ENCODE data around the gene TFPI. TPM values are rescaled to one million over a fixed set of nuclear protein-coding genes. Genes with fewer than 3 reads are reported as not detected.
"Not testable (repeated sequence)": the region's sequence is repeated elsewhere in the genome, so short reads cannot be mapped to it uniquely, and the experiment has no call there.

Gene TFPI
- polyA plus RNA-seq (2013, experiment 1 of 2; ENCODE audit: insufficient read length) = 82.8 TPM
- 76.8 TPM for polyA plus RNA-seq (2013, experiment 2 of 2; ENCODE audit: insufficient read length)

- DNase-seq = peak; percentile 72
Observed at GRCh38 chr2:187554011-187554703, at the start of gene TFPI. TSS of gene TFPI (minus strand) at chr2:187554435. CDS start at chr2:187503768, 50,667 bp downstream.

DNA sequence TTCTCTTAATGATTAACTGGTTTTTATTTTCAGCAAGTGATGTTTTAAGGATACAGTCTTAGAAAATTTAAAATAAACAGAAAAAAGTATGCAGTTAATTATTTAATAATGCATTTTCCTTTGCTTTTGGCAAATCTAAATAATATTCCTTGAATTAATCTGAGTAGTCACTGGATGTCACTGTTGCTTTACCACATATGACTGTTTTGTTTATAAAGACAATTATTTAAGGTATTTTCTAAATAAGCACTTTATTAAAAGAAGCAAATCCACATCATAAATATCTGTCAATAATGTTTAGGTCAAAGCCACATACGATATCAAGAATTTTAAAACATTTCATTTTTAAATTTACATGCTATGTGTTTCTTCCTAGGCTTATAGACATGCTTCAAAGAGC, 40.6 kb upstream of the TFPI start:
- DNase-seq = no peak

DNA sequence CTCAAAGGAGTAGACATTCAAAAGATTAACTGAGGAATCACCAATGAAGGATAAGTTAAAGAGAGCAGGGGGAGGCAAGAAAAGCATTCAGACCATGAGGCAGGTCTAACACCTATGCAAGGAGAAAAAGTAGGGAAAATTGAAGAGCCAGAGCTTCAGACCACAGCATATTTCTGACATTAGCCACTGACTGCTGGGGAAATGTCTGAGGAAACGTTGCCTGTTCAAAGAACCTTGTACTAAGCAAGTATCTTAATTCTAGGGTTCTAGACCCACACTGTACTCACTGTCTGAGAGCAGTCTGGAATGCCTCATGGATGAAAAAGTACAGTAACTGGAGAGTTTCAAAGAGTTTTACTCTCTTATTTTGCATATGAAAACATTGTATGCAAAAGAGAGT, 39.5 kb upstream of the TFPI start:
- peak; percentile 30 for DNase-seq

DNA sequence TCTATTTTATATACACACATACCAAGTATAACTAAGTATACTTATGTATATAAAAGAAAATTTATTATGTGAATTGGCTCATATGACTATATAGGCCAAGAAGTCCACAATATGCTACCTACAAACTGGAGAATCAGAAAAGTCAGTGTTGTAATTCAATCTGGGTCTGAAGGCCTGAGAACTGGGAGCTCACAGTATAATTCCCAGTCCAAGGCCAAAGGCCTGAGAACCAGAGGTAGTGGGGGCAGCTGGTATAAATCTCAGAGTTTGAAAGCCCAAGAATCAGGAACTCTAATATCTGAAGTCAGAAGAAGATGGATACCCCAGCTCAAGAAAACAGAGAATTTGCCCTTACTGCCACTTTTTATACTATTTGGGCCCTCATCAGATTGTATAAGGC, 38.9 kb upstream of the TFPI start:
- DNase-seq = no peak

GRCh38 chr2:187590175-187590574, 35.9 kb upstream of the TFPI start:
- DNase-seq = no peak

GRCh38 chr2:187586011-187586641, 31.9 kb upstream of the TFPI start:
- peak; percentile 14 for DNase-seq

DNA sequence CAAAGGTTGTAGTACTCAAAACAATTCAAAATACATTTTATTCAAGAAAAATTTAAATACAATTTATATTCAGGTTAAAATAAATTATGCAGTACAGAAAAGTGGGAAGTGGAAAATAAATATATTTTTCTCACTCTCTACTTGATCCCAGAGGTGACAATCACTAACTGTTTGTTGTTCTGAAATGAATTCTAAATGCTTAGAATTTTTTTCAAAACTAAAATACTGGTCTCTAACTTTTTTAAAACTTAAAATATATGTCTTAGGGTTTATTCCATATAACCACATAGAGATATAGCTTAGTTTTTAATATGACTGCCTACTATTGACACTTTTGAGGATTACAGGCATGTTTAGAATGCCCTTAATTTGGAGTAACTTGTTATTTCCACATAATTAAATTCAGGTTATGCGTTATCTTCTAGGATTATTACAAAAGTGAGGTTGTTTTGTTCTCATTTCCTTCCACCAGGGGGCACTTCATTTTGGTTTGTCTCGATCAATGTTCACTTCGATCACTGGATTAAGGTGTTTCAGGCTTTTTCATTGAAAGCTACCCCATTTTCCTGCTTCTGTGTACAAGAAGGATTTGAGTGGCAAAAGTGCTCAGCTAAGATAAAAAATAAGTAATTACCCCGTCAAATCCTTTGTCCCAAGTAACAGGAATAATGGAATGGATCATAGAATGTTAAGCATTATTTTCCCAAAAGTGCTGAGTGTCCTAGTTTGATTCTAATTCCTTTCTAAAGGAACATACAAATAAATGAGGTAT, 27.1 kb upstream of the TFPI start:
- DNase-seq = peak; percentile 42

- DNase-seq = peak; percentile 74
Observed at GRCh38 chr2:187580462-187581124, 26.4 kb upstream of the TFPI start.

GRCh38 chr2:187577310-187577709, 23.1 kb upstream of the TFPI start:
- DNase-seq = no peak

GRCh38 chr2:187576906-187577305, 22.7 kb upstream of the TFPI start:
- DNase-seq = no peak

GRCh38 chr2:187575751-187576067, 21.5 kb upstream of the TFPI start:
- no peak for DNase-seq

DNA sequence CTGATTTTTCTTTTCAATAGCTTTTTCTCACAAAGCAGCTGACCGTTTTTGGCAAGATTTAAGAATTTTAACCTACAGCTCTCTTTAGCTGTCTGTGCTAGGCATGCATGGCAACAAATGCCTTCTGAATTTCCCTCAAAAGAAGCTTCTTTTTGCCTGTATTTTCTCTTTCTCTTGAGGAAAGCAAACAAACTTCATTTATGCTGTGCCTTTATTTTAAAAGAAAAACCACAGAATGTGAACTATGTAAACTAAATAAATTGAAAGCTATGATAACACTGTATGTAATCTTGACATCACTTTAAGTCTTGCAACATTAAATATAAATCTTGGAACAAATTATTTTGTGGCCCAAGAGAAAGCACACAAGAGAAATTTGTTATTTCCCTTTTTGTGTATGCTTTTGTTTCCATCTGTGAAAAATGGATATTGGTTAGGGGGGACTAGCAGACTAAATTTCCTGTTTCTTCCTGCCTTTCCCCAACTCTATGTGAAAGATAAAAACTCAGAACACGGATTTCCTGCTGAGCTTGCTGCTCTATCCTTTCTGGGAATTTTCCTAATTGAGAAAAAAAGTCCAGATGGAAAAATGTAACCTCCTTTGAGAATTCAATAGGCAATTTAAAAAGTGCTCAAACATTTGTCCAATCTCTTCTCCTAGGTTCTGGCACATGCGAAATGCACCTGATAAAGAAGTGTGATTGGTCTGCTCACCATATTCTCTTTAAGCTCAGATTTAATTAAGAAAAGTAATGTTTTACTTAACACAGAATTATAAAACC, 20.9 kb upstream of the TFPI start:
- DNase-seq = peak; percentile 61

- no peak for DNase-seq
Observed at GRCh38 chr2:187573722-187574121, 19.5 kb upstream of the TFPI start.

GRCh38 chr2:187571996-187572395, 17.8 kb upstream of the TFPI start:
- DNase-seq = not testable (repeated sequence)

DNA sequence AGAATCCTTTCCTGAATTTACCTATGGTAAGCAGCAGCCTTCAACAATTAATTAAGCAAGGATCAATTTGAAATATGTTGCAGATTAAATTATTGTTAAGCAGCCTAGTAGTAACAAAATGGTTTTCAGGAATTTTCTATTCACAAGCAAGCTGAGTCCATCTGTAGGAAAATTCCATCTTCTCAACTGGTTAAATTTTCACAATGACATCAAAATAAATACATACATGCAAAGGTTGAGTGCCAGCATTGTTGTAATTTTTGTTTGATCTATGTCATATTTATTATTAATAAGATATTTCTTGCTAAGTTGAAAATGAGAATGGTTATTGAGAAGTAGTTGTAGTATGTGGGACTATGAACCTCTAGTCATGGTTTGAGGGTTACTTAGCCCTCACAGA, 15.3 kb upstream of the TFPI start:
- DNase-seq = no peak

DNA sequence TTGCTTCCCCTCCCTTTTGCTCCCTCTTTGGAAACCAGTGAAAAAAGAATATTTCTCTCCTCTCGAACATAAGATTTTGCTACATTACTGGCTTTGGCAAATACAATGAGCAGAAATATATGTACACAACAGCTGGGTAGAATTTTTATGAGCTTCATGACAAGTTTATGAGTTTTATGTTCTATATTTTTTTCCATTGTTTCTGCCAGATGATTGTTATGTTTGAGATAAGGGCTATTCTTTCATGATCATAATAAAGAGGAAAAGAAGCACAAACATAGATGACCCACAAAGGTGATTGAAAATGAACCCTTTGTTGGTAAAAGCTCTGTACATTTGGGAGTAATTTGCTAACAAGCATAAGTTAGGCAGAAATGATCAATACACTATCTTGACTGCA, 14.8 kb upstream of the TFPI start:
- no peak for DNase-seq

DNA sequence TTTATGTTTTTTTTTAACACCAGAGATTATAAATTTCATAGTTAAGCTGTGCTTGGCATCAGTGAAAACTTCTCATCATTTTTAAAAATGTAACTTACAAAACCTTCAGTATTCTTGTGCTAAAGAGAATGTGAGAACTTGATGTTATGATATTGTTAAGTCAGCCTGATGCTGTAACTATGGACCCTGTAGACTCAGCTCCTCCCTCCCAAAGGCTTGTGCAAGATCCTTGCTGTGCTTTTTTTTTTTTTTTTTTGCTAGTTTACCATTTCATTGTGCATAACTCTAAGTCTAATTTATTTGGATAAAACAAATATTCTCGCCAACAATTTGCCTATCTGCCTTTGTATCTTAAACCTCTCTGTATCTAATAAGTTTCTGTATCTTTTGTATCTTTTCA, 12.9 kb upstream of the TFPI start:
- no peak for DNase-seq

GRCh38 chr2:187566712-187567111, 12.5 kb upstream of the TFPI start:
- DNase-seq = no peak

DNA sequence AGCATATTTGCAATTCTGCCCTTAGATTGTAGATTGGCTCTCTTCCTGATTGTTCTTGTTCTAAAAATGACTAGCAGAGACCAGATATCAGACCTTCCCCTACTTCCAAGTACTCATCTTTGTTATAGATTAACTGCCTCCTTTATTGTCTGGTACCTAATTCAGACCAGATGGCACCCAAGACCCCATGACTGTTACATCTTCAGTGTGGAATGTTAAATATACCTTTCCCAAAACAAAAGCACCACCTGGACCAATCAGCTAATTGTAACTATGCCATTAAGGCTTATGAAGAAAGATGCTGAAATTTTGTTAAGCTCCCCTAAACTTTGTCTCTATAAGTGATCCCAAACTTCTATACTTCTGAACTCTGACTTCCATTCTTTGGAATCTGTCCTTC, 12.0 kb upstream of the TFPI start:
- DNase-seq = no peak

- DNase-seq = not testable (repeated sequence)
Observed at GRCh38 chr2:187565618-187566017, 11.4 kb upstream of the TFPI start.

DNA sequence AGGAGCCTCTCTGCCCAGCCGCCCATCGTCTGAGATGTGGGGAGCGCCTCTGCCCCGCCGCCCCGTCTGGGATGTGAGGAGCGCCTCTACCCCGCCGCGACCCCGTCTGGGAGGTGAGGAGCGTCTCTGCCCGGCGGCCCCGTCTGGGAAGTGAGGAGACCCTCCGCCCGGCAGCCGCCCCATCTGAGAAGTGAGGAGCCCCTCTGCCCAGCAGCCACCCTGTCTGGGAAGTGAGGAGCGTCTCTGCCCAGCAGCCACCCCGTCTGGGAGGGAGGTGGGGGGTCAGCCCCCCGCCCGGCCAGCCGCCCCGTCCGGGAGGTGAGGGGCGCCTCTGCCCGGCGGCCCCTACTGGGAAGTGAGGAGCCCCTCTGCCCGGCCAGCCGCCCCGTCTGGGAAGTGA, 2.3 kb upstream of the TFPI start:
- DNase-seq = not testable (repeated sequence)

DNA sequence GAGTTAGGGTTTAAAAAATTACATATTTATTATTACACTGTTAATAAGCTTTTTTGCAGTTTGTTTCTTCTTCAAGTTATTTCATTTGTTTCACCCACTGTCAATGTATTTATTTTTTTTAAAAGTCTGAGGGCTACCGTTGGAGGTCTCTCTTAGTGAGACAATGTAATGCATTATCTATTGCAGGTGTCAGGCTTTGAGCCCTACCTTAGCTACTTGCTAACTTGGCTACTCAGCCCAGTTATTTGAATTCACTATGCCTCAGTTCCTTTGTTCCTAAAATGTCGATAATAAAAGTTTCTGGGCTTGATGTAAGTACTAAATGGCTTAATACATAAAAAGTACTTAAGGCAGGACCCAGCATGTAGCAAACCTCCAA, 458 bp upstream of the TFPI start:
- no peak for DNase-seq

All from fibroblast of skin of back (primary cell).